Endothelial cell of hepatic sinusoid (primary cell): ENCODE measurements around the gene RASSF5.

ENCODE experiments used
- in situ Hi-C: cut with HindIII; loops from 2 replicates; pipeline ENCODE4 v1.10.0; 2017; ENCODE audit warnings: low sequenced_read_pairs

Gene RASSF5

DNA sequence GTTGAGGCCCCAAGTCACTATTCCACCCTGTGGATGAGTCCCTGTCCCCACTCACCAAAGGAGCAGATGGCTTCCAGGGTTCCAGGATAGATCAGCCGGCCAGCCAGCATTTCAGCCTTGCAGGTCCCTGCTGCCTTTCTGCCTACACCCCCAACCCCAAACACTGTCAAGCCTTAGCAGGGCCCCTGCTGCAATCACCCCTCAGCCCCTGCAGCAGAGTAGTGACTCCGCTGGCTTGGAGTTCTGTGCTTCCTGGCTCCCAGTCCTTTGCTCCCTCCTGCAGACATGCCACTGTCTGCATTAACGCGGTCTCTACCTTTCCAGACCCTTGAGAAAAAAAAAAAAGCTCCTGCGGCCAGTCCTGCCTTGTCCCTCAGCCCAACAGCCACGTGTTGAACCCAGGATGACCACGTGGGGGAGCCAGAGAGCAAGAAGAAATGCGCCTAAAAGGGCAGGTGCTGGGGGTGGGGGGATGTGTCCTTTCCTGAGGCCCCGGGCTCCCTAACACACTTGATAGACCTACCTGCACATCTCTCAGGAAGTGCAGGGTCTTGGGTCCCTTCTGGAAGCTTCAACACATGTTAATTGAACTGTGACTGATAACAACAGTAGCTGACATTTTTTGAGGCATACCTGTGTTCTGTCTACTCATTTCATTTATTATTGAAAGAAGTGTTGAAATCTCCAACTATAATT, 37.4 kb downstream of the RASSF5 start:
- in situ Hi-C loops, result no loop called here

DNA sequence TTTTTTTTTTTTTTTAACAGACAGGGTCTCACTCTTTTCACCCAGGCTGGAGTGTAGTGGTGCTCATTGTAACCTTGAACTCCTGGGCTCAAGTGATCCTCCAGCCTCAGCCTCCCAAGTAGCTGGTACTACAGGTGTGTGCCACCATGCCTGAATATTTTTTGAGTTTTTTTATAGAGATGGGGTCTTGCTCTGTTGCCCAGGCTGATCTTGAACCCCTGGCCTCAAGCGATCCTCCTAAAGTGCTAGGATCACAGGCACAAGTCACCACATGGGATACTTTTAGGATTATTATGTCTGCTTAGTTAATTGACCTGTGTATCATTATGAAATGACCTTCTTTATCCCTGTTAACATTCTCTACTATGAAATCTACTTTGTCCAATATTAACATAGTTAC, 38.0 kb downstream of the RASSF5 start:
- in situ Hi-C loops, result no loop called here

DNA sequence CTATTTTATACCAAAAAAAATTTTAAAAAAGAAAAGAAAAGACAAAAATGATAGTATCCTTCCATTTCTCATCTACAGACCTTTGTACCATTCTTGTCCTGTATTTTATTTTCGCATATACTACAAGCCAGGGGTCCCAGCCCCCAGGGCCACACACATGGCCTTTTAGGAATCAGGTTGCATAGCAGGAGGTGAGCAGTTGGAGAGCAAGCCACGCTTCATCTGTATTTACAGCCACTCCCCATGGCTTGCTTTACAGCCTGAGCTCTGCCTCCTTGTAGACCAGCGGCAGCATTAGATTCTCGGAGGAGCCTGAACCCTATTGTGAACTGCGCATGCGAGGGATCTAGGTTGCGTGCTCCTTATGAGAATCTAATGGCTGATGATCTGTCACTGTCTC, 39.8 kb downstream of the RASSF5 start:
- in situ Hi-C loops, result no loop called here

DNA sequence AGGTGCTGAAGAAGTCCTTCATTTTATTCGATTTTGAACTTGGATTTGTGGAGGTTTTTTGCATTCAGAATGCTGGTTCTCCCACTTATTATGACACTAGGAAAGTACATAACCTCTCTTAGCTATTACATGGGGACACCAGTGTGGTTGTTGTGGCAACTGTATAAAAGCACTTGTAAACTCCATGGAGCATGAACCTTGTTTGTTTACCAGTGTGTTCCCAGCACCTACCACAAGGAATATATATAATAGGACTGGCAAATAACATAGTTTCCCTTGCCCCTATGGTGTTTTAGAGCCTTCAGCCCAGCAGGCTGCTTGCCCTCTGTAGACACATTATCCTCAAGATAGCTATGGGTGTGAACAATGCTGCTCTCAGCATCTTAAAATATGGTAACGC, 43.1 kb downstream of the RASSF5 start:
- in situ Hi-C loops, result loop anchor here (5.0 kb wide), 1 partner anchor 58 kb away; no protein-coding TSS in a partner anchor

DNA sequence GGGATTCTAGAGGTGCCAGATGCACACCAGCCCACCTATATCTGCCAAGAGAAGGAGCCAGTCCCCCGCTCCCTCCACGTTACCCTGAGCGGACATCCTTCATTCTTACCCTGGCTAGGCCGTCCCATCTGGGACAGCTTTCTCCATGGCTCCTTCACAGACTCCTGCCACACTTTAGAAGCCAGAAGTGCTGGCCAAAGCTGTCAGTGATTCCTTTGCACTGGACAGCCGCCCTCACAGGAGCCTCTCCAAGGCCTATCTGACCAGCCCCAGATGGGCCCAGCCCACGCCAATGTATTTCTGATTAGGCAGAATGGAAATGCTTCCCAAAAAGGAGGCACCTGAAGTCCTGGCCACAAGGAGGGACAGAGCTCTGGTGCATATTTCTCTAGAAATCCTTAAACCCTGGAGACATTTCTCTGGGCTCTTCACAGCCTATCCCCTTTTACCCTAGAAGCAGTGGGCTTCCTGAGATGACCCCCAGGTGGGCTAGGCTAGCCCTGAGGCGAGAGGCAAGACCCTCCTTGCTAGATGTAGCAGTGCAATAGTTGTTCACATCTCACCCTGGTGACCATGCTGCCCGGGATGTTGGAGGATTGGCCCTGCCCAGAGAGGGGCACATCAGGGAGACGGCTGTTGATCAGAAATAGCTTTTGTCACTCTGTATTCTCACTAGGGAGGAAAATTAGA, 44.1 kb downstream of the RASSF5 start:
- in situ Hi-C loops, result loop anchor here (5.0 kb wide), 1 partner anchor 59 kb away; no protein-coding TSS in a partner anchor

DNA sequence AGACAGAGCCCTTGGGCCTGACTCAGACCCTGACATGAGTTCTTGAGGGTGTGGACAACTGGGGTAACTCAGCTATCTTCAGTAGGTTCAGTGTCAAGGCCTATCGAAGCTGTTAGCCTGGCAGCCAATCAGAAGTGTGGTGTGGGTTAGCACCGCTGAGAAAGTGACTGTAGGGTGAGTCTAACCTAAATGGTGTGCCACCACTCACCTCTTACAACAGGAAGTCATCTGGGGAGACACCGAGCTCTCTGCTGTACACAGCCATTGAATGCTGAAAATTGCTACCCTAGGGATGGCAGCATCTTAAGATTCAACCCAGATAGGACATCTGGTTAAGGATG, 44.6 kb downstream of the RASSF5 start:
- in situ Hi-C loops, result loop anchor here (5.0 kb wide), 1 partner anchor 60 kb away; no protein-coding TSS in a partner anchor

DNA sequence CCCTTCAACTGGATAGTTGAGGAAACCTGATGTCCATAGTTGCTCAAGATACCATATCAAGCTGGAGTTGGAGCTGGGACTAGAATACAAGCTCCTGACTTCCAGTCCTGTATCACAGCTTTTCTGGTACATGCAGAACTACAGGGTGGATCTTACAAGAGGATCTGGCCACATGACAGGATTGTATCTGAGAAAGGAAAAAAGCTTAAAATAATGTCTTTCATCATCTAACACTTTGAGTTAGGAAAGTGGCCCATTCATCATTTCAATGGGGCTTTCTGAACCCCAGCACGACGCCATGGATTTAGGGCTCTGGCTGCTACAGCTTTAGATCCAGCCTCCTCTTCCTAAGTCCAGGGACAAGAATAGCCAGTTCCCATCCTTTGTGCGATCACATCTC, 46.9 kb downstream of the RASSF5 start:
- in situ Hi-C loops, result loop anchor here (5.0 kb wide), 1 partner anchor 62 kb away; no protein-coding TSS in a partner anchor

DNA sequence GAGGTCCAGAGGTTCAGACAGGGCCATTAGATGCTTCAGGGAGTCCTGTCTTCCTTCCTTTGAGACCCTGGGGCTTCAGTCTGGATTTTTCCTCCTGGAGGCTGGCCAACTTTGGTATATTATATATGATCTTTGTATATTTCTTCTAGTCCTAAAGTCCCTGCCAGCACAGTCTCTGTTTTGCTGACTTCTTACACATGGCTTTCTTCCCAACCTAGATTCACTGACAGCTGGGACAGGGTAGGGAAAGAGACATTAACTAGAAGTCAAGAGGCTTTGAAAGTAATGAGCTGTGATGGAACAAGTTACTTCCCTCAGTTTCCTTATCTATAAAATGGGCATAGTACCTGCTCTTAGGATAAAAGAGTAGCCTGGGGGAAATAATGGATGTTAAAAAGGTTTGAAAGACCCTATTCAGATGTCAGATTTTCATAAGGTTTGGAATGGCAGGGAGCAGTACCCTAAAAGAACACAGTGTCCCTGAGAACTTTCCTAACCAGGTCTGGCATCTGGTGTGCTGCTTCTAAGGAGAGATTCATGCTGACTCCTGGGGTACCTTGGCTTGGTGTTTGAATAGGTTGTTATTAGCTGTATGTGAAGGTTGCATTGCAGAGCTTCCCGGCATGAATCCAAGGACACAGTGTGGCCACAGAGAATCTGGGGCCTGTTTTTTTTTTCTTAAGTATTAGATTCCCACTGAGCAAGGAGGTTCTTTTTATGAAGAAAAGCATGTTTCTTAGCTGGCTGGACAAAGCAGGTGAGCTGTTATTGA, 47.6 kb downstream of the RASSF5 start:
- in situ Hi-C loops, result loop anchor here (5.0 kb wide), 1 partner anchor 63 kb away; no protein-coding TSS in a partner anchor

DNA sequence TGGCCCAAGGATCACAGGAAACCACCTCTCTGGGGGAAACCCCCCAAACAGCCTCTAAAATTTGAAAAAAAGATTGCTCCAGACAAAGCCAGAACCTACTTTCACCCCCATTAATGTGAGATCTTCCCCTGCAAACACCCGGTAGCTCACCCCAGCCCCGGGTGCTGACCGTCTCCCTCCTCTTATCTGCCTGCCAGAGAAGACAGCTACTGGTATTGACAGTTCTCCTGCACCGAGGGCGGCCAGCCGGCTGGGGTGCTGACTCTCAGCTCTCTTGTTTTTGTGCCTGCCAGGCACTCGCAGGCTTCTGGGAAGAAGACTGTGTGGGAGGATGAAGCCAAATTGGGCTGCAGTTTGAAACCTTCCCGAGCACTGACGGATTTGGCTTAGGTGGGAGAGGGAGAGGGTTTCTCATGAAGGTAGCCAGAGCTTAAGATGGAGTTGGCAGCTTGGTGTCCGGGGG, 48.2 kb downstream of the RASSF5 start:
- in situ Hi-C loops, result no loop called here

DNA sequence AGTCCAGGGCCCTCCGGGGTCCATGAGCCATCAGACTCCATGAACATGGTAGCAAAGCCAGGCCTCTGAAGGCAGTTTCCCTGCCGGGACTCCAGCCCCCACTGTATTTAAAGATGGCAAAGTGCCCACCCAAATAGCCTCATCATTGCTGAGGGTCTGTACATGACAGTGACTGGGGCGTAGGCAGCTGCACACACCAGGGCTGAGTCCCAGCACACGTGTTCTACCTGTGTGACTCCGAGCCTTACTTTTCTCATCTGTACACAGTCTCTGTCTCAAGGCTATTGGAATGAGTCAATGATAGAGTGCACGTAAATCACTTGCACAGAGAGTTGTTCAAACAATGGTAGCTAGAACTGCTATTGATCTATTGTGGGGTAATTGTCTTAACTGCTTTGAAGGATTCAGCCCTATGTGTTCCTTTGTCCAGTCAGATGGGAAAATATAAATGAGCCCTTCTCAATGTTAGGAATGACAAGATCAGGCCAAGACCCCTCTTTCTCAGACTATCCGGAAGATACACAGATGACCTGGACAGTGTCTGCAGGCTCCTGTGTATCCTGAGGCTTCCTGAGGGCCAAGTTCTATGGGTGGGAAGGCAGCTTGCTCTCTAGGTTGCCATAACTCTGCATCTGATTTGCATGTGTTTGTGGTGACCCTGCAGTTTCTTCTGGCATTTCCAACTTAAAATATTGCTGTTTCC, 48.9 kb downstream of the RASSF5 start:
- in situ Hi-C loops, result no loop called here

DNA sequence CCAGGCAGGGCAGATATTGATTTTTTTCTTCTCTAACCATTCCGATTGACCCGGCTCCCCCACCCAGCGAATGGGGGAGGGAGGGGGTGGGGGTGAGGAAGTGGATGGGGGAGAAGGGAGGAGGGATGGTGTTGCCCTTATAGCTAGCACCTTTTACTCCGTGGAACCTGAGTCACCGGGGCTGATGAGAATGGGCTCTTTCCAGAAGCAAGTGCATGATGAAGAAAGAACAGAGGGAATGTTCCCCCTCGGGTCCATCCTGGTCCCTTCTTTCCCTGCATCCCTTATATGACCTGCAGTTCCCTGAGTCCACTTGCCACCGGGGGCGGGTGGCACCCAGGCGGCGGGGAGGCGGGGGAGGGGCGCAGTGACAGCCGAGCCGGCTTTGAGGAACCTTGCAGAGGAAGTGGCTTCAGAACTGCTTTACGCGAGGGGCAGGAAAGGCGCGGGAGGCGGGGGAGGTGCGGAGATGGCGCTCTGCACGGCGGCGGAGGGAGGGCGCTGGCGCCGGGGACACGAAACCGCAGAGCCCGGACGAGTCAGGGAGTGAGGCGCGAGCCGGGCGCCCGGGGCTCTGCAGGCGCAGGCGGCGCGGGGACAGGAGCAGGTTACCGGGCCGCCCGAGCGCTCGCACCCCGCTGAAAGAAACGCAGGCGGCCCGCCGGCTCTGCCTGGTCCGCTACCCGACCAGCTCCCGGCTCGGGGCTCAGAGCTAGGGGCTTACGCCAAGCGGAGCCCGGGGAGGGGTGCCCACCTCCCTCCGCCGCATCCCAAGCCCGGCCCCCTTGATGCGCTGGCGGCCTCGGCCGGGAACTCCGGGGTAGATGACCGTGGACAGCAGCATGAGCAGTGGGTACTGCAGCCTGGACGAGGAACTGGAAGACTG, 49.7 kb downstream of the RASSF5 start:
- in situ Hi-C loops, result no loop called here

DNA sequence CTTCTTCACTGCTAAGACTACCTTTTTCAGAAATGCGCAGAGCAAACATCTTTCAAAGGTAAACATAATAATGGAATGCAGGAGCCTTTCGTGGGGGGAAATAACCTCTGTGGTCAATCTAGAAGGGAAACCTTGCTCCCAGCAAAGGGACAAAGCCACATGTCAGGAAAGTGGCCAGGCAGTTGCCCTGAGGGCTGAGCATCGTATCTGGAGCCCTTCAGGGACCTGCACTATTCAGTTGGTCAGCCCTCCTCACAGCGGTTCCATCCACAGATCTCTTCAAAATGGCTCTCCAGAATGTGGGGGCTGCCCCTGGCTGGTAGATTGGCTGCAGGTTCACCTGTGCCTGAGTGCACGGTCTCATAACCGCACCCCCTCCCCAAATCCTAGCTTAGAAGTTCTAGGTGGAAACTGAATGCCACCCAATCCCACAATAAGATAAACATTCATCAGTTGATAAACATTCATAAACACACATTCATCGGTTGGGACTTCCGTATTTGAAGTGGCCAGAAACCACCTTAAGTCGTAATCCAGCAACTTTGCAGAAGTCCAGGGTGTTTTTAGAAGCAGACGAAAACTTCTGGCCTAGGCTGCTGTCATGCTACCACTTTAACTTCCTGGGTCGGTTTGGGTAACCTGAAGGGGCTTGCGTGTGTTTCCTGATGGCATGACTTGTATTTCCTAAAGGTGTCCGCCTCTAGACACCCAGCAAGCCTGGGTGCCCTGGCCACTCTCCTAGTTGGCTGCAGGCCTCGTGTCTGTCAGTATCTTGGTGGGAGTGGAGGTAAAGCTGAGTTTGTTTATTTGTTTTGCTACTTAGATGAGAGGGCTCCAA, 50.5 kb downstream of the RASSF5 start:
- in situ Hi-C loops, result no loop called here

DNA sequence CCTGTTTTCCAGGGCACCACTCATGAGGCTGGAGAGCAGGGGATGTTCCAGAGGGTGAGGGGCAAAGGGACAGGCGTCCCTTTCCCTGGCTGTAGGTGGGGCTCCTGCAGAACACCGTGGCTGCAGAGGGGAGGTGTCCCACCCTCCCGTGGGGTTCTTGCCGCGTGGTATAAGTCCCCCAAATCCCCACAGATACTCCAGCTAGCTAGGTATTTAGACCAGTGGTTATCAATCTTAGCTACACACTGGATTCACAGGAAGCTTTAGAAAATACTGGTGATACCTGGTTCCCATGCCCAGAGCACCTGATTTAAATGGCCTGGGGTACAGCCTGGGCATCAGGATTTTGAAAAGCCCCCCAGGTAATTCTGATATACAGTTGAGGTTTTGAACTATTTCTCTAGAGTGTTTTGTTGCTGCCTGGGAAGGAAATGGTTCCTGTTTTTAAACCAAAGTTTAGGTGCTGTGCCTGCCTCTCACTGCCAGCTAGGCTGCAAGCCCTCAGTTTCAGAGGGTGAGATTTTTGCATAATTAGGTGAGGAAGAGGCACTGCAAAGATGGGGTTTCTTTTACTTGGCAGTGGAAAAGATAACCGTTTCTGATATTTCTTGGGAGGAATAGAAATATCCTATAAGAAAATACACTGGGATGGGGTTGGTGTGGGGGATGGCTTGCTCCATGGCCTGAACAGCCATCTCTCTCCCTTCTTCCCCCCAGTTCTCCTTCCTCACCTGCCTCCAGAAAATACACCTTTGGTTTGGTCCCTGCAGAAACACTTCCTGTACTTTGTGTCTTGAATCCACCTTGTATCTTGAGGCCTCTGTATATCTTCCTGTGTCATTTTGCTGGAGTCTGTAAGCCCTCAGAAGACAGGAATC, 51.7 kb downstream of the RASSF5 start:
- in situ Hi-C loops, result no loop called here

DNA sequence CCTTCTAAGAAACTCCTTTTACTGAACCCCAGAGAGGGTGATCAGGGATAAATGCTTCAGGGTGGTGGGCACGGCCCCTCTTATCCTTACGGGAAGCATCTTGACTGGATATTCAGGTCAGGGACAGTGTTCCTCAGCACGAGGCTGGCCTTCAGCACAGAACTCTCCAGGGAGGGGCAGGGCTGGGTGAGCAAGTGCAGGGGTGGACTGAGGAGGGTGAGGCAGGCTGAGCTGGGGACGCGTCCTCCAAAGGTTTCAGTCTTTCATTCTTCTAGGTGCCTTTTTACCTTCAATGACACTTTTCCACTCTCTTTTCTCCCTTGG, 52.3 kb downstream of the RASSF5 start:
- in situ Hi-C loops, result no loop called here

DNA sequence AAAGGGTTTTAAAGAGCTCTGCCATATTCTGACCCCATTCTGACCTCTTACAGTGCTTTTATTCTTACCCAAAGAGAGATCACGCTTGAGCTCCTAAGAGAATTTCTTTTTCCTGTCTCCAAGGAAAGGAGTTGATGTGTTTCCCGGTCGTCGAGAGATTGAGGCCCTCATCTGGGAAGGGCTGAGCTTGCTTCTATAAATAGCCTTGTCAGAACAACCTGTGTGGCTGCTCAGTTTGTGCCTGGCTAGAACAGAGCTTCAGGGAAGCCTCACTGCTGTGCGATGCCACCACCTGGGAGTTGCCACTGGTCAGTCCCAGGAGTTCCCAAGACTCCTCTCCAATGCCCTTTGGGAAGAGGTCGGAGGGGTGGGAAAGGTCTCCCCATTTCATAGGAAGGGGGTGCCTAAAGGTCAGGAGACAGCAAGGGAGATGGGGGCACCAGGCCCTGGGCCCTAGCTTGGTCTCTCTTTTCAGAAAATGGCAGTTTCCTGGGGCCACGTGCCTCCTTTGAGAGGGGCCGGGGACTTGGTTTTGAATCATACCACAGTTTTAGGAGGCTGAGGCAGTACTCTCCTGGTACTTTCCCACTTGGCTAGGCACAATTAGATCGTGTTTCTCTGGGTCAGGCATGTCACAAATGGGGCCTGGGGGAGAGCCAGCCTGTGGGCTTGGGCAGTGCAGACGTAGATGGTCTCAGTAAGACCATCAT, 52.8 kb downstream of the RASSF5 start:
- in situ Hi-C loops, result no loop called here

DNA sequence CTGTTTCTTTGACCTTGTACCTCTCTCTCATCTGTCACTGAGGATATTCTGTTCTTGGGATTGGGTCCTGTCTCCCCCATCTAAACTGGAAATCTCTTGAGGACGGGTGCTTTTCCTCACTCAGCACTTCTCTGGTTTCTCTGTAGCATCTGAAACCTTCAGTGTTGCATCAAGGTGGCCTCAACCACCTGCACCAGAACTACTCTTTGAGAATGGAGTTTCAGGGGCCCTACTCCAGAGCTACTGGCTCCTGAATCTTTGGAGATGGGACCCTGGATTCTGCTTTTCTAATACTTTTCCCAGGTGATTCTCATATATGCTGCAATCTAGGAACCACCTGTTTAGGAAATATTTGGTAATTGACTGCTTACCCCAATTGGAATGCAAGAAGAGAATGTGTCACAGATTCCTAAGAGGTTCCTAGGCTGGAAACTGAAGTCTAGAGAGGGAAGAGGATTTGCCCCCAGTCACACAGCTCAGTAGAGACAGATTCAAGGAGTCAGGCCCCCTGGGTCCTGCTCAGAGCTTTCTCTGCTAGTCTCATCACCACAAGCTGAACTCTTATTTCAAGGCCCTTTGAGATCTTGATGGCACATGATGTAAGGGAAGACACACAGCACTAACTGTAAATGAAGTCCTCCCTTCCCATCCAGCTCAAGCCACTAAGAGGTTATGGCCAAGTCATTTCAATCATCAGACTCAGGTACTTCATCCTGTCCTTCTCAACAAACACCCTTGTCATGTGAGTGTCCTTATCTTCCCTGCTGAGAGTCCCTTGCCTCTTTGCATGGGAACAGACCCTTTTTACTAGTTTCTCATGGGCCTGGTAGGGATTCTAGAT, 56.3 kb downstream of the RASSF5 start:
- in situ Hi-C loops, result no loop called here

DNA sequence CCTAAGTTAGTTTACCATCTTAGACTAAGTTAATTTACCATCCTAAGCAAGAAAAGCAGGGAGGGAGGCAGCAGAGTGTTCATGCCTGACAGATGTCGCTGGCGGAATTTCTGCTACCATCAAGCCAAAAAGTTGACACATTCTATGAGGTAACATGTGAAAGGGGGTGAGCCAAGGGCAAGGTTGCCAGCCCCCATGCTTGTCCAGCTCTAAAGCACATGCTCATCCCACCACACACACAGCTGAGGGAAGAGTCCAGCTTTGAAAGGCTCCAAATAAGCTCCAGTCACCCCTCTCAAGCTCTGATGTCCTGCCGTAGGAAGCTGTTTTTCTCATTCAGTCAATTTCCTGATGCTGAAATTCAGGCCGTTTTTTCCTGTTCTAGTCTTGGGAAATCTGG, 58.7 kb downstream of the RASSF5 start:
- in situ Hi-C loops, result no loop called here
